Breast epithelium (tissue), 3 donors: ENCODE measurements around the gene TNK2.

Experiments
- CTCF ChIP-seq, 3 donors: fragments of 450-650 bp; IDR thresholded peaks; one replicate each; pipeline ENCODE4 v1.5.1; 2016 to 2017; ENCODE audit warnings: antibody characterized with exemption in 3 of 3, mild to moderate bottlenecking in 3 of 3, moderate library complexity in 3 of 3
- POLR2A ChIP-seq: fragments of 450-650 bp; IDR thresholded peaks from one replicate; pipeline ENCODE4 v1.6.1; 2016; ENCODE audit warnings: antibody characterized with exemption, mild to moderate bottlenecking, moderate library complexity
- POLR2AphosphoS5 ChIP-seq, 3 donors: sonication (generic); formaldehyde crosslinking; IDR thresholded peaks; one replicate each; pipeline ENCODE4 v1.6.1; 2017; ENCODE audit warnings: antibody characterized with exemption in 3 of 3

- TF ChIP-seq CTCF (IDR thresholded peaks at IDR 0.05) (no peak), POLR2A (no peak), POLR2AphosphoS5 (IDR thresholded peaks at IDR 0.05) (no peak)
These were observed 16.0 kb downstream of the TNK2 start for GRCh38 chr3:195892105-195893043.
